Right ventricle myocardium inferior (tissue), 1 donor: ENCODE measurements around the gene LMAN2. TPM values are rescaled to one million over a fixed set of nuclear protein-coding genes. Genes with fewer than 3 reads are reported as not detected.

Experiments used
- ATAC-seq: fragments of 200-7000 bp; cut with Tn5 transposase; one replicate; pipeline ENCODE4 v1.9.1; 2020; ENCODE audit warnings: mild to moderate bottlenecking, moderate library complexity
- DNase-seq: peaks from one replicate; pipeline ENCODE4 v3.0.0; 2021; ENCODE audit errors: missing footprints
- intact Hi-C: fragments of 100-400 bp; cut with DNase I; formaldehyde crosslinking; loops from one replicate; pipeline ENCODE4 v1.11.0; 2022
- long read RNA-seq: library from polyadenylated mRNA; unstranded; transcript quantifications from one replicate; pipeline ENCODE4 v2.0.0, GENCODE V29; 2021
- total RNA-seq: library from RNA; stranded (reverse); fragmentation: NEBNext Ultra II Directional; extraction: Animal tissue kit (Norgen Biotek cat#: 25700); gene quantifications from one replicate; pipeline ENCODE4 v1.2.1, GENCODE V29; 2021
- donor health status: DM: no; HTN: yes; CAD: no; lungs with severe emphysema.

The LMAN2 gene, protein sequence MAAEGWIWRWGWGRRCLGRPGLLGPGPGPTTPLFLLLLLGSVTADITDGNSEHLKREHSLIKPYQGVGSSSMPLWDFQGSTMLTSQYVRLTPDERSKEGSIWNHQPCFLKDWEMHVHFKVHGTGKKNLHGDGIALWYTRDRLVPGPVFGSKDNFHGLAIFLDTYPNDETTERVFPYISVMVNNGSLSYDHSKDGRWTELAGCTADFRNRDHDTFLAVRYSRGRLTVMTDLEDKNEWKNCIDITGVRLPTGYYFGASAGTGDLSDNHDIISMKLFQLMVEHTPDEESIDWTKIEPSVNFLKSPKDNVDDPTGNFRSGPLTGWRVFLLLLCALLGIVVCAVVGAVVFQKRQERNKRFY
- total RNA-seq, result 72.3 TPM
- long read RNA-seq, transcript LMAN2-201 (8 exons, 1,800 nt), result major isoform, 61 of 71 reads
- long read RNA-seq, partial matches to known transcripts, result 4 of 71 reads
- long read RNA-seq, other reads (novel, unspliced or antisense), result 4 of 71 reads

GRCh38 chr5:177351392-177352329 is at the start of gene LMAN2:
Gene LMAN2 (minus strand): TSS chr5:177351668. CDS start chr5:177351647, 21 bp downstream.
- intact Hi-C loops, result no loop called here
- DNase-seq (peak; percentile 95), ATAC-seq (peak; percentile 98)

- intact Hi-C loops, result no loop called here
- ATAC-seq, result no peak
Observed at GRCh38 chr5:177399997-177400868, 48.8 kb upstream of the LMAN2 start, which contains the start of gene PFN3. Gene PFN3 (minus strand): TSS chr5:177400661. CDS start chr5:177400576, 85 bp downstream.

GRCh38 chr5:177397875-177398390 is 46.5 kb upstream of the LMAN2 start:
- ATAC-seq, result no peak
- intact Hi-C loops, result no loop called here
- DNase-seq, result no peak

More at GRCh38 chr5:177399997-177400868, 48.8 kb upstream of the LMAN2 start, which contains the start of gene PFN3:
- no peak for DNase-seq

DNA sequence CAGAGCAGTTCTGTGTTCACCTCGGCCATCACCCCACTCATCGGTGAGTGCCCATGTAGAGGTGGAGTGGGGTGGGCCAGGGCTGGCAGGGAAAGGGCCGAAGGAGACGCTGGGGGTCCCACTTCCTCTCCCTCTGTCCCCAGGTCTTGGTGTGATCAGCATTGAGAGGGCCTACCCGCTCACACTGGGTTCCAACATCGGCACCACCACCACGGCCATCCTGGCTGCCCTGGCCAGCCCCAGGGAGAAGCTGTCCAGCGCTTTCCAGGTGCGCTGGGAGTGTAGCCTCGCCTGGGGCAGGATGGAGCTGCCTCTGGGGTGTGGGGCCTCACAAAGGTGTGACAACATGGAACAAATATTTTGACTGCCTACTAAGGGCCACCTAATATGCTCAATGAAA is 45.3 kb upstream of the LMAN2 start:
- ATAC-seq (no peak), DNase-seq (no peak)
- intact Hi-C loops, result no loop called here

DNA sequence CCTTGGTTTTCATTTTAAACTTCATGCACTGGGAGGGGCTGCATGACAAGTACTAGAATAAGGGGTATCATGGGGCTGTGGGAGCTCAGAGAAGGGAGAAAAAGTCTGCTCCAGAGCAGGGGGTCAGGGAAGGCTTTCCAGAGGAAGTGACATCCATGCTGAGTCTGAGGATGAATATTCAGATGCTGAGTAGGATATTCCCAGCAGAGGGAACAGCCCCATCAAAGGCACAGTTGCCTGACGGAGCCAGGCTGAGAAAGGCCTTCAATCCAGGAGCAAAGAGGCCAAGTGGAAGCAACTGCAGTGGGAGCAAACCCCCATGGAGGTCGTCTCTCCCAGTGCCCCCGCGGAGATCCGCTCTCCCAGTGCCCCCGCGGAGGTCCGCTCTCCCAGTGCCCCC is 44.6 kb upstream of the LMAN2 start:
- no peak for DNase-seq
- no peak for ATAC-seq

GRCh38 chr5:177393990-177394389 is 42.5 kb upstream of the LMAN2 start:
- ATAC-seq (no peak), DNase-seq (no peak)
- intact Hi-C loops, result no loop called here

More for the DNA sequence above, 44.6 kb upstream of the LMAN2 start:
- intact Hi-C loops, result no loop called here

- DNase-seq (no peak), ATAC-seq (no peak)
- intact Hi-C loops, result no loop called here
Observed at GRCh38 chr5:177393206-177393765, 41.8 kb upstream of the LMAN2 start.

DNA sequence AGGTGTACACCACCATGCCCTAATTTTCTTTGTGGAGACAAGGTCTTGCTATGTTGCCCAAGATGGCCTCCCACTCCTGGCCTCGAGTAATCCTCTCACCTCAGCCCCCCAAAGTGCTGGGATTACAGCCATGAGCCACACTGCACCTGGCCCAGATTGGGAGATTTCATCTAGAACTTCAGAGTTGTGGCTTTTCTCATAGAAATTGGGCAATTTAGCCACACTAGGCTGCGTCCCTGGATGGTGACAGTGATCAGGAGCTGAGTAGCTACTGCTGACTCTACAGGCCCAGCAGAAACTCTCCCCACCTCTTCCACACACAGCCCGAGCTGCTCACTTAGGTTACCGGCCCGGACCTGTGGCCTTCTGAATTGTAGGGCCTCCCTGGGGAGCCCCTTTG is 41.3 kb upstream of the LMAN2 start:
- no peak for ATAC-seq
- intact Hi-C loops, result no loop called here
- DNase-seq, result no peak

DNA sequence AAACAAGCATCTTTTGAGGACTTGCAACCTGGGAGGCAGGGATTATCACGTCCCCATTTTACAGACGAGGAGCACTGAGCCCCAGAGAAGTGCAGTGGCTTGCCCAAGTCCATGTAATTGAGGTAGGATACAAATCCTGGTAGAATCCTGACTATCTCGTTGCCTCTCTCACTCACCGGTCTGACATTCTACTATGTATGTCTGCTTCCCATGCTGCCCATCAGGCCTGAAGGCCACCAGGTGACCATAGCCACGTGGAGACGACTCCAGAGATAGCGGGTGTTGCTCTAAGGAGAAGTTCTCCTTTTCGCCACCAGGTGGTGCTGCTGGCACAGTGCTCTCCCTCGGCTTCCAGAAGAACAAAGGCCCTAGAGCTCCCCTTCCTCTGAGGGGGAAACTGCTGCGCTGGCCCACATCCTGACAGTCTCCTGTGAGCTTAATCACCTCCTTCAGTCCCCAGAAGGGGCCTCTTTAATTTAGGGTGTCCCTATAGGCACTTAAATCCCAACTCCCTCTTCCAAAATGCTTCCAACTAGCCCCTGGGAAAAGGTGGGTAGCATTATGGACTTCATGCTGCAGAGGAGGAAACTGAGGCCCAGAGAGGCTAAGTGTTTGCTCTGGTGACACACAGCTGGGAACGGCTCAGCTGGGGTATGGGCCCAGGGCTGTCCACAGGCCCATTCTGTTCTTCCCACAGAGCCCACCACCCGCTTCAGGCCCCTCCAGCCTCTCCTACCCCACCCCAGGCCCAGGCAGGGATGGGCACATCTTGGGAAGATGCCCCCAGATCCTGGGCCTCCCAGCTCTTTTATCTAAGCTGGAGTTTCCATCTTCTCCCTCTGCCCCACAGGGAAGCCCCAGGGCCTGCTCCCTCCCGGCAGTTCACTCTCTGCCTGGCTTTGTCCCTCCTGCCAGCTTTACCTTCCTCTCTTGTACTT is 39.2 kb upstream of the LMAN2 start:
- ATAC-seq, result peak; percentile 83
- peak; percentile 79 for DNase-seq
- intact Hi-C loops, result loop anchor here (1.0 kb wide), 2 partner anchors 64 to 110 kb away; no protein-coding TSS in a partner anchor

DNA sequence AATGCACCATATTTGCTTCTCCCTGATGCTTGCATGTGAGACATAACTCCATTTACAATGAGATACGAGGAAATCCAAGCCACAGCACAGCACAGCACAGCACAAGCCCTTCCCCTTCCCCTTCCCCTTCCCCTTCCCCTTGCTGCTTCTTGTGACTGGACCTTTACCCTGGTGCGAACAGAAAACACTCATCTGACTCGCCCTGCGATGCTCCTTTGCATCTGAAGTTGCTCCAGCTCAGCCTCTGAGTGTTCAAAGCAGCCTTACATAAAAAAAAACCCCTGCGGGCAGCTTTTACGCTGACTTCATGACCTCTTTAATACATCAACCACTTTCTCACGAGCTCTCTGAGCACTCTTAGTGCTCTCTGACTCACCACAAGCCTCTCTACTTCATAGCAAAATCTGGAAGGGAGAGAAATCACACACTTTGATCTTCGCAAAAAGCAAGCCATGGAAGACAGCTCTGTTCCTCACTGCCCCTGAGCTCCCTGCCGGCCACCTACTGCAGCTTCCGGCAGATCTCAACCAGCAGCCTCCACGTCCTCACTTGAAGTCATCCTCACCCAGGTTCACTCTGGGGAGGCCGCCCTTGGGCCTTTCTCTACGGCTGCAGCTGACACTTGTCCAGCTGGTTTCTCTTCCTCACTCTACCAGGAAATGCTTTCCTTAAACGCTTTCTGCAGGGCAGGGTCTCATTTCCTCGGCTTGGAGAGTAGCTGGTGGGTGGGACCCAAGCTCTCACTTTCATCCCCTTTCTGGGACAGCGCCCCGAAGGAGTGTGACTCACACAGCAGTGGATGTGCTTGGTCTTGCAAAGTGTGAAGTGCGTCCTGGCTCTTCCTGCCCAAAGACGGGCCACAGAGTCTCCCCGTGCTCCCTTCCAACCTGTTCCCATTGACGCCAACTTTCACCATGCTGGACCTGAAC is 38.0 kb upstream of the LMAN2 start:
- DNase-seq (peak; percentile 44), ATAC-seq (peak; percentile 23)
- intact Hi-C loops, result loop anchor here (1.0 to 10.0 kb wide), 3 partner anchors 65 to 275 kb away; no protein-coding TSS in a partner anchor

GRCh38 chr5:177388521-177389052 is 37.1 kb upstream of the LMAN2 start:
- peak; percentile 18 for DNase-seq
- no peak for ATAC-seq
- intact Hi-C loops, result loop anchor here (10.0 kb wide), 1 partner anchor 274 kb away; no protein-coding TSS in a partner anchor

GRCh38 chr5:177387405-177387804 is 35.9 kb upstream of the LMAN2 start:
- DNase-seq (peak; percentile 53), ATAC-seq (no peak)
- intact Hi-C loops, result loop anchor here (10.0 kb wide), 1 partner anchor 273 kb away; no protein-coding TSS in a partner anchor

DNA sequence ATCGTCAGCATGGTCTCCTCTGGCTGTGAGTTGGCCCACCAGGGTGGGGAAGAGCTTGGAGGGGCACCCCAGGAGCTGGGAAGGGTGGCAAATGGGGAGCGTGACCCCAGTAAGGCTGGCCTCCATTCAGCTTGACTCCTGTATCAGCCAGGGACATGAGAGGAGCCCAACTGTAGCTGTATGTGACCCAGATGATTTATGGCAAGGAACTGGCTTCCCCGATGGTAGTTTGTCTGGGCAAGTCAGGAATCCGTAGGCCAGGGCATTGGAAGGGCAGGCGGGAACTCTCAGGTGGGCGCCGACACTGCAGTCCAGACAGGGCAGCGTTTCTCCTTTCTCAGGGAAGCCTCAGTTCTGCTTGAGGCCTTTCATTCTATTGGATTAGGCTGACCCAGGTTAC is 35.1 kb upstream of the LMAN2 start:
- no peak for ATAC-seq
- intact Hi-C loops, result loop anchor here (10.0 kb wide), 1 partner anchor 272 kb away; no protein-coding TSS in a partner anchor
- no peak for DNase-seq

DNA sequence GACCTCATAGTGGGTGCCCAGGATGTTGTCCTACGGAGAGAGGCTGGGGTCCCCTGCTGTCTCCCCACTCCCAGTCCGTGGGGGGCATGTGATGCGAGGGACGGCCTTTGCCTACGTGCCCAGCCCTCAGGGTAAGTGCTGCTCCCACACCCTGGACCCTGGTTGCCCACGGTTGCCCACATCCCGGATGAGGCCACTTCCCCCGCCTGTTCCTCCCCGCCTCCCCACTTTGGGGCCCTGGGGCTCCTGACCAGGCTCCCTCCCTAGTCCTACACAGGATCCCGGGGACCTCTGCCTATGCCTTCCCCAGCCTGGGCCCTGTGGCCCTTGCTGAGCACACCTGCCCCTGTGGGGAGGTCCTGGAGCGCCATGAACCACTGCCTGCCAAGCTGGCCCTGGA is 34.3 kb upstream of the LMAN2 start:
- ATAC-seq, result no peak
- no peak for DNase-seq
- intact Hi-C loops, result loop anchor here (10.0 kb wide), 1 partner anchor 271 kb away; no protein-coding TSS in a partner anchor

- ATAC-seq (no peak), DNase-seq (peak; percentile 33)
- intact Hi-C loops, result loop anchor here (10.0 kb wide), 1 partner anchor 269 kb away; no protein-coding TSS in a partner anchor
Observed at GRCh38 chr5:177384134-177384533, 32.7 kb upstream of the LMAN2 start, which contains the start of gene SLC34A1. Gene SLC34A1 (plus strand): TSS chr5:177384434. CDS start chr5:177385742, 1,308 bp downstream.
